ENCODE data around the gene SCRT2. TPM values are rescaled to one million over a fixed set of nuclear protein-coding genes. Genes with fewer than 3 reads are reported as not detected.

Gene SCRT2
- polyA plus RNA-seq, 1 donor from 2014 or later: 2.5 TPM

DNA sequence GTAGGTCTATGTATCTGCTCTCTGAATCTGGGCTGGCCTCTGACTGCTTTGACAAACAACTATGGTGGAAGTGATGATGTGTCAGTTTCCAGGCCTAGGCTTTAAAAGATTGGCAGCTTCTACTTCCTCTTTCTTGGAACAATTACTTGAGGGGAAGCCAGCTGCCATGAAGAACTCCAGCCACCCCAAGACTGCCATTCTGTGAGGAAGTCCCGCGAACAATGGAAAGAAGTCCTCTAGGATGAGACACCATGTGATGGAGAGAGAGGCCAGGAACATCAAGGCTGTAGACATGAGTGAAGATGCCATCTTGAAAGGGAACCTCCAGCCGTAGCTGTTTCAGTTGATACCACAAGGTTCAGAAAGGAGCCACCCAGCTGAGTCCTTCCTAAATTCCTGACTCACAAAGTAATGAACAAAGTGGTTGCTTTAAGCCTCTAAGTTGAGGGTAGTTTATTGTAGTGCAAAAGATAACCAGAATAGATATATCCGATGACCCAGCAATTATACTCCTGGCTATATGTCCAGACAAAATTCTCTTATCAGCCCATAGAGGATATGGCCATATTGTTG lies 50.2 kb downstream of the SCRT2 start:
- Histone ChIP-seq H3K4me2 (ENCODE audit: low read length) (no peak overlapping the region), H4K20me1 (ENCODE audit: insufficient read depth) (no peaks in the 10 kb centered on the region), H2AFZ (ENCODE audit: low read depth, low read length) (no peak overlapping the region), H3K9ac (ENCODE audit: low read length) (no peak overlapping the region), H3K79me2 (replicated peaks; ENCODE audit: insufficient read depth, low read length) (no peaks in the 10 kb centered on the region), H3K4me3 (ENCODE audit: low read length) (no peak overlapping the region), H3K27me3 (ENCODE audit: insufficient read depth, low read depth, low read length) (no peaks in the 10 kb centered on the region), H3F3A (ENCODE audit: insufficient read depth, low read length, poor library complexity, severe bottlenecking) (no peaks in the 10 kb centered on the region), H3K9me3 (ENCODE audit: low read length) (no peaks in the 10 kb centered on the region), H3K27ac (ENCODE audit: low read length) (no peak overlapping the region), H3K9me2 (ENCODE audit: insufficient read depth, low read length) (no peaks in the 10 kb centered on the region), H3K36me3 (ENCODE audit: insufficient read depth, low read length) (no peaks in the 10 kb centered on the region)
- TF ChIP-seq EZH2 (IDR thresholded peaks at IDR 0.05; ENCODE audit: borderline replicate concordance, insufficient read depth, low read length, poor library complexity, severe bottlenecking) (no peak), REST (IDR thresholded peaks at IDR 0.05; ENCODE audit: borderline replicate concordance) (no peak), SMC3 (conservative IDR thresholded peaks at IDR 0.05; ENCODE audit: poor library complexity) (no peak), POLR2AphosphoS5 (IDR thresholded peaks at IDR 0.05) (no peak), RAD21 (conservative IDR thresholded peaks at IDR 0.05) (no peak), CTCF (IDR thresholded peaks at IDR 0.05; ENCODE audit: poor library complexity, severe bottlenecking) (no peak), TAF1 (IDR thresholded peaks at IDR 0.05; ENCODE audit: low read depth) (no peak), MXI1 (conservative IDR thresholded peaks at IDR 0.05; ENCODE audit: poor library complexity, severe bottlenecking) (no peak), EP300 (conservative IDR thresholded peaks at IDR 0.05; ENCODE audit: poor library complexity, severe bottlenecking) (no peak)

DNA sequence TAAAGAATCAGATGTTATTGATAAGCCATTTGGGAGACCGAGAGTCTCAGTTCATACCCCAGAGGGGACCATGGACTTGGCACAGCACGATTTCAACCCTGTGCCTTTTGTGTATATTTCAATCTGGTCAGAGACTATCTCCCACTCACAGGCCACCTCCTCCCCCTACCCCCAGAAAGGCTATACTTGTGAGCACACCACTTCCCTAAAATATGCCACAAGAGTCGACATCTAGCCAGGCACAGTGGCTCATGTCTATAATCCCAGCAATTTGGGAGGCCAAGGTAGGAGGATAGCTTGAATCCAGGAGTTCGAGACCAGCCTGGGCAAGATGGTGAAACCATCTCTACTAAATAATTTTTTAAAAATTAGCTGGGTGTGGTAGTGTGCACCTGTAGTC lies 51.9 kb downstream of the SCRT2 start:
- Histone ChIP-seq H3K27me3 (ENCODE audit: insufficient read depth, low read depth, low read length) (no peaks in the 10 kb centered on the region), H3F3A (ENCODE audit: insufficient read depth, low read length, poor library complexity, severe bottlenecking) (no peaks in the 10 kb centered on the region), H3K9me3 (ENCODE audit: low read length) (no peaks in the 10 kb centered on the region), H3K4me2 (ENCODE audit: low read length) (no peak overlapping the region), H3K9ac (ENCODE audit: low read length) (no peak overlapping the region), H3K4me3 (ENCODE audit: low read length) (no peak overlapping the region), H2AFZ (ENCODE audit: low read depth, low read length) (no peak overlapping the region), H3K27ac (ENCODE audit: low read length) (no peak overlapping the region), H4K20me1 (ENCODE audit: insufficient read depth) (no peaks in the 10 kb centered on the region), H3K9me2 (ENCODE audit: insufficient read depth, low read length) (no peaks in the 10 kb centered on the region), H3K36me3 (ENCODE audit: insufficient read depth, low read length) (no peaks in the 10 kb centered on the region), H3K79me2 (replicated peaks; ENCODE audit: insufficient read depth, low read length) (no peaks in the 10 kb centered on the region)
- no peak for TF ChIP-seq SMC3 (conservative IDR thresholded peaks at IDR 0.05; ENCODE audit: poor library complexity)
- TF ChIP-seq EZH2 (IDR thresholded peaks at IDR 0.05; ENCODE audit: borderline replicate concordance, insufficient read depth, low read length, poor library complexity, severe bottlenecking): no peak
- TF ChIP-seq CTCF (IDR thresholded peaks at IDR 0.05; ENCODE audit: poor library complexity, severe bottlenecking): no peak
- TF ChIP-seq REST (IDR thresholded peaks at IDR 0.05; ENCODE audit: borderline replicate concordance): no peak
- no peak for TF ChIP-seq RAD21 (conservative IDR thresholded peaks at IDR 0.05)
- no peak for TF ChIP-seq EP300 (conservative IDR thresholded peaks at IDR 0.05; ENCODE audit: poor library complexity, severe bottlenecking)
- TF ChIP-seq MXI1 (conservative IDR thresholded peaks at IDR 0.05; ENCODE audit: poor library complexity, severe bottlenecking): no peak
- no peak for TF ChIP-seq TAF1 (IDR thresholded peaks at IDR 0.05; ENCODE audit: low read depth)
- TF ChIP-seq POLR2AphosphoS5 (IDR thresholded peaks at IDR 0.05): no peak
